GM18498 (cell line): Measurements from ENCODE around the gene RNF5.
"Not testable (repeated sequence)": the region's sequence is repeated elsewhere in the genome, so short reads cannot be mapped to it uniquely, and the experiment has no call there.

Source experiments
- ATAC-seq: cut with Tn5 transposase; IDR thresholded peaks from one replicate; pipeline ENCODE4 v1.9.1; 2021; ENCODE audit warnings: mild to moderate bottlenecking, moderate library complexity; ENCODE audit not compliant: unreplicated experiment

Gene RNF5

GRCh38 chr6:32175322-32175710, 2.9 kb upstream of the RNF5 start:
- ATAC-seq = no peak

- peak; percentile 47 for ATAC-seq
These were observed 2.3 kb upstream of the RNF5 start, which contains the start of gene AGPAT1 for GRCh38 chr6:32175711-32176475. AGPAT1 (minus strand) TSS chr6:32176084; CDS start chr6:32171496, 4,588 bp downstream.

GRCh38 chr6:32176476-32177182, 1.6 kb upstream of the RNF5 start:
- no peak for ATAC-seq

- no peak for ATAC-seq
These were observed 920 bp upstream of the RNF5 start for GRCh38 chr6:32177183-32177787.

- ATAC-seq = no peak
These were observed 589 bp downstream of the RNF5 start for GRCh38 chr6:32178547-32179440.

GRCh38 chr6:32179766-32180405, 1.7 kb downstream of the RNF5 start:
- ATAC-seq = no peak

- no peak for ATAC-seq
These were observed 3.0 kb downstream of the RNF5 start for GRCh38 chr6:32181148-32181702.

- ATAC-seq = no peak
These were observed 3.8 kb downstream of the RNF5 start for GRCh38 chr6:32181915-32182529.

GRCh38 chr6:32182555-32182981, 4.4 kb downstream of the RNF5 start:
- ATAC-seq = no peak

- no peak for ATAC-seq
These were observed 4.8 kb downstream of the RNF5 start for GRCh38 chr6:32183030-32183429.

- no peak for ATAC-seq
These were observed 5.4 kb downstream of the RNF5 start for GRCh38 chr6:32183483-32184083.

- no peak for ATAC-seq
These were observed 6.0 kb downstream of the RNF5 start, which contains the start of gene AGER for GRCh38 chr6:32184084-32184640. AGER (minus strand) TSS chr6:32184253; CDS start chr6:32184222, 31 bp downstream.

- not testable (repeated sequence) for ATAC-seq
These were observed 7.5 kb downstream of the RNF5 start for GRCh38 chr6:32185681-32186131.

GRCh38 chr6:32186151-32186840, 8.1 kb downstream of the RNF5 start:
- ATAC-seq = not testable (repeated sequence)

GRCh38 chr6:32187009-32187709, 9.0 kb downstream of the RNF5 start:
- ATAC-seq = no peak

GRCh38 chr6:32187725-32188380, 9.6 kb downstream of the RNF5 start:
- ATAC-seq = not testable (repeated sequence)
